ENCODE measurements around the gene BRD3OS. TPM values are rescaled to one million over a fixed set of nuclear protein-coding genes. Genes with fewer than 3 reads are reported as not detected.
A peak's percentile ranks its signal among the peaks of the same experiment; 100 is the strongest.

BRD3OS gene
- total RNA-seq, 1 donor from 2014 or later: 31.6 TPM

DNA sequence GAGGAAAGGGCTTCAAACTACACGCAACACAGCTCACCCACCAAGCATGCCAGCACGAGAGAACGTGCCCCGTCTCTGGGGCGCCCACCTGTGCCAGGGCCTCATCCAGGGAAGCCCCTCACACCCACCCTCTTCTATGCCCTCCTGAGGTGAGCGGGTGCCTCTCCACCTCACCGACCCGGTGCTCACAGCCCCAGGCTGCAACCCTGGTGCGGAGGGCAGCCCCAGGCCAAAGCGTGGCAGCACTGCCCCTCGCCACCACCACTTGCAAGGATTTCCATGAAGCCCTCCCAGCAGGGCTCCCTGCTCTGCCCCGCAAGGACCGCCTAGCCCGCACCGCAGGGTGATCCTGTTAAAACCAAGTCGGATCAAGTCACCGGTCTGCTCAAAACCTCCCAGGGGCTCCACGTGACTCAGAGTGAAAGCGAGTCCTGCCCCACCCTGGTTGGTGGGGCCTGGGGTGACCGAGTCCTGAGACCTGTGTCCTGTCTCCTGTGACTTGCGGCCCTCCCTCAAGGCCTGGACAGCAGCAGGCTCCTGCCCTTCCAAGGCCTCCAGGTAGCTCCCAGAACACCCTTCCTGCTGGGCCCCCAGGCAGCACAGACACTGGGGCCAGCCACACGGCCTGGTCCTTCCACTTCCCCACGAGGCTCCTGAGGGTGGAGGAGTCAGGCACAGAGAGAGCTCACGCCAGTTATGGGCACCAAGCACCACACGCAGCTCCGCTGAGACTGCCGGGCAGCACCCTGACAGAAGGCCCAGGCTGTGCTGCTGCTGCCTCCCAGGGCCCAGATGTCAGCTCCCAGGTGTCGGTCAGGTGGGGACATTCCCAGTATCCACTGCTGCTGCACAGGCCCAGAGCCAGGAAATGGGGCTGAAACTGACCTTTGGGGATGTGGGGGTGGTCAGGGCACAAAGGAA, 29.9 kb downstream of the BRD3OS start:
- peak; percentile 23 for DNase-seq
- Mint-ChIP-seq H3K4me3 (ENCODE audit: unreplicated experiment) (peak overlapping the region; percentile 42), H3K27me3 (ENCODE audit: unreplicated experiment) (peaks cover 5% of the 10 kb centered on the region), H3K36me3 (ENCODE audit: unreplicated experiment) (no peaks in the 10 kb centered on the region), H3K27ac (ENCODE audit: unreplicated experiment) (peak overlapping the region; percentile 28), H3K4me1 (ENCODE audit: low read depth, unreplicated experiment) (peaks cover 32% of the 10 kb centered on the region), H3K9me3 (ENCODE audit: unreplicated experiment) (peaks cover 8% of the 10 kb centered on the region)
- TF ChIP-seq, protein P1, sequence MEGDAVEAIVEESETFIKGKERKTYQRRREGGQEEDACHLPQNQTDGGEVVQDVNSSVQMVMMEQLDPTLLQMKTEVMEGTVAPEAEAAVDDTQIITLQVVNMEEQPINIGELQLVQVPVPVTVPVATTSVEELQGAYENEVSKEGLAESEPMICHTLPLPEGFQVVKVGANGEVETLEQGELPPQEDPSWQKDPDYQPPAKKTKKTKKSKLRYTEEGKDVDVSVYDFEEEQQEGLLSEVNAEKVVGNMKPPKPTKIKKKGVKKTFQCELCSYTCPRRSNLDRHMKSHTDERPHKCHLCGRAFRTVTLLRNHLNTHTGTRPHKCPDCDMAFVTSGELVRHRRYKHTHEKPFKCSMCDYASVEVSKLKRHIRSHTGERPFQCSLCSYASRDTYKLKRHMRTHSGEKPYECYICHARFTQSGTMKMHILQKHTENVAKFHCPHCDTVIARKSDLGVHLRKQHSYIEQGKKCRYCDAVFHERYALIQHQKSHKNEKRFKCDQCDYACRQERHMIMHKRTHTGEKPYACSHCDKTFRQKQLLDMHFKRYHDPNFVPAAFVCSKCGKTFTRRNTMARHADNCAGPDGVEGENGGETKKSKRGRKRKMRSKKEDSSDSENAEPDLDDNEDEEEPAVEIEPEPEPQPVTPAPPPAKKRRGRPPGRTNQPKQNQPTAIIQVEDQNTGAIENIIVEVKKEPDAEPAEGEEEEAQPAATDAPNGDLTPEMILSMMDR (IDR thresholded peaks at IDR 0.05; ENCODE audit: partially characterized antibody, unreplicated experiment): no peak

- H3K4me1 Mint-ChIP-seq (ENCODE audit: low read depth, unreplicated experiment): peaks cover 35% of the 10 kb centered on the region
- H3K27ac Mint-ChIP-seq (ENCODE audit: unreplicated experiment): peak overlapping the region; percentile 36
- H3K4me3 Mint-ChIP-seq (ENCODE audit: unreplicated experiment): peak overlapping the region; percentile 42
Measured at GRCh38 chr9:134055981-134056461, 30.7 kb downstream of the BRD3OS start.

DNA sequence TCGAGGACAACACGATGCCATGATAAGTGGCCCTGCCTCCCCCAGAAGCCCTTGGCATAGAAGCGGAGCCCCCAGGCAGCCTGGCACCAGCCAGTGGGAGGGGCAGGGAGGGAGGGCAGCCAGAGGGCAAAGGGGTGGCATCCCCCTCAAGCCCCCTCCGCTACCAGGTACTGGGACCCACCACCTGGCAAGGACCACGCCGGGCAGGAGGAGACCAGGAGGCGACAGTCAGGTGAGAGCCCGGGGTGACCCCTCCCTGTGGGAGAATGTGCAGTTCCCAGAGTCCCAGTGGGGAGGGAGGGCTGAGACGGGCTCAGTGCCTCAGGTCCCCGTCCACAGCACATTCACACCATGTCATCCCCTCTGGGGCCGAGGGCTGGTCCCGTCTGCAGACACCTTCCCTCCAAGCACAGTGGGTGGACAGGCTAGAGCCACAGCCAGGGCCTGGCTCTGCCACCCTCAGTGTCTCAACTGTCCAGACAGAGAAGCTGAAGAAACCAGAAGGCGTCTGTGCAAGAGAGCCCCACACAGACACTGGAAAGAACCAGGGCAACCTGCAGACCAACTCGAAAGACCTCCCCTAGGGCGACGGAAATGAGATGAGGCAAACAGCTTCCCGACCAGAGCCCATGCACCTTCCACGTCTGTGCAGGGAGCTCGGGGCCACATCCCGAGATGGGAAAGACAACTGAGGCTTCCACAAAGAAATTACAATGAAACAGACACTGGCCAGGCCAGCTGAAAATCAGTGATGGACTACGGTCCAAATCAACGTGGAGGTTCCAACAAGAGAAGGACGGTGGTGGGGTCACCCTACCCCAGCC, 31.4 kb downstream of the BRD3OS start:
- Mint-ChIP-seq H3K4me1 (ENCODE audit: low read depth, unreplicated experiment) (peaks cover 32% of the 10 kb centered on the region), H3K36me3 (ENCODE audit: unreplicated experiment) (no peaks in the 10 kb centered on the region), H3K27ac (ENCODE audit: unreplicated experiment) (peak overlapping the region; percentile 64), H3K9me3 (ENCODE audit: unreplicated experiment) (peaks cover 4% of the 10 kb centered on the region), H3K27me3 (ENCODE audit: unreplicated experiment) (peaks cover 5% of the 10 kb centered on the region), H3K4me3 (ENCODE audit: unreplicated experiment) (peak overlapping the region; percentile 38)
- peak; percentile 22 for DNase-seq
- TF ChIP-seq, protein P1 (IDR thresholded peaks at IDR 0.05; ENCODE audit: partially characterized antibody, unreplicated experiment): no peak

More at GRCh38 chr9:134055981-134056461, 30.7 kb downstream of the BRD3OS start:
- peaks cover 8% of the 10 kb centered on the region for H3K9me3 Mint-ChIP-seq (ENCODE audit: unreplicated experiment)
- no peaks in the 10 kb centered on the region for H3K36me3 Mint-ChIP-seq (ENCODE audit: unreplicated experiment)
- H3K27me3 Mint-ChIP-seq (ENCODE audit: unreplicated experiment): peaks cover 7% of the 10 kb centered on the region
- TF ChIP-seq, protein P1 (IDR thresholded peaks at IDR 0.05; ENCODE audit: partially characterized antibody, unreplicated experiment): no peak
- DNase-seq: peak; percentile 18

GRCh38 chr9:134057307-134057657, 32.0 kb downstream of the BRD3OS start:
- TF ChIP-seq, protein P1 (IDR thresholded peaks at IDR 0.05; ENCODE audit: partially characterized antibody, unreplicated experiment): no peak

More at GRCh38 chr9:134057307-134057657, 32.0 kb downstream of the BRD3OS start:
- peak overlapping the region; percentile 64 for H3K27ac Mint-ChIP-seq (ENCODE audit: unreplicated experiment)
- H3K4me3 Mint-ChIP-seq (ENCODE audit: unreplicated experiment): no peak overlapping the region
- H3K36me3 Mint-ChIP-seq (ENCODE audit: unreplicated experiment): no peaks in the 10 kb centered on the region
- peaks cover 3% of the 10 kb centered on the region for H3K9me3 Mint-ChIP-seq (ENCODE audit: unreplicated experiment)
- DNase-seq: no peak
- peaks cover 5% of the 10 kb centered on the region for H3K27me3 Mint-ChIP-seq (ENCODE audit: unreplicated experiment)
- peaks cover 33% of the 10 kb centered on the region for H3K4me1 Mint-ChIP-seq (ENCODE audit: low read depth, unreplicated experiment)

All from glutamatergic neuron (in vitro differentiated cells).